H1 (cell line): ENCODE results near the gene SRSF3. TPM values are rescaled to one million over a fixed set of nuclear protein-coding genes. Genes with fewer than 3 reads are reported as not detected.
A peak's percentile ranks its signal among the peaks of the same experiment; 100 is the strongest.

Experiments
- CTCF ChIA-PET: fragments of 300-600 bp; sonication (Branson Sonifier 250); formaldehyde crosslinking; loops from one replicate; lab custom pipeline; 2021; ENCODE audit not compliant: partially characterized antibody; lab: Charles Lee
- POLR2A ChIA-PET: fragments of 300-600 bp; sonication (Branson Sonifier 250); formaldehyde crosslinking; loops from one replicate; lab custom pipeline; 2021; ENCODE audit warnings: inconsistent platforms; ENCODE audit not compliant: partially characterized antibody; lab: Charles Lee
- DNase-seq, 2 experiments: peaks; one replicate each; pipeline versions ENCODE4 v3.0.0 to v3.0.0-alpha.2; 2010 to 2022; ENCODE audit warnings: low spot score in 2 of 2, low read depth in 1 of 2, mixed read lengths in 1 of 2
- FAIRE-seq: peaks from 2 replicates; lab custom pipeline; 2011; peaks lifted over from hg19 to GRCh38; lab: Jason Lieb, UNC
- H2AFZ ChIP-seq: 2 replicates; pipeline ENCODE4 v1.8.1; 2012; ENCODE audit warnings: low read length, inconsistent platforms
- H2AK5ac ChIP-seq: 2 replicates; pipeline ENCODE4 v1.6.1; 2013; ENCODE audit warnings: low read depth, low read length
- H2BK120ac ChIP-seq: replicated peaks from 2 replicates; pipeline ENCODE3; 2013; ENCODE audit warnings: low read depth, low read length, inconsistent platforms
- H2BK12ac ChIP-seq: 2 replicates; pipeline ENCODE4 v1.6.1; 2013; ENCODE audit warnings: low read depth, low read length
- H2BK15ac ChIP-seq: 2 replicates; pipeline ENCODE4 v1.6.1; 2013; ENCODE audit warnings: low read length
- H2BK20ac ChIP-seq: 2 replicates; pipeline ENCODE4 v1.6.1; 2013; ENCODE audit warnings: low read length
- H2BK5ac ChIP-seq: 2 replicates; pipeline ENCODE4 v1.6.1; 2013; ENCODE audit warnings: low read depth, low read length
- H3K14ac ChIP-seq: 2 replicates; pipeline ENCODE4 v1.6.1; 2013; ENCODE audit warnings: inconsistent platforms; ENCODE audit not compliant: insufficient read length
- H3K18ac ChIP-seq: 2 replicates; pipeline ENCODE4 v1.6.1; 2013; ENCODE audit warnings: low read length; ENCODE audit errors: extremely low read depth
- H3K23ac ChIP-seq: 2 replicates; pipeline ENCODE4 v1.6.1; 2013; ENCODE audit warnings: inconsistent platforms; ENCODE audit not compliant: insufficient read length
- H3K23me2 ChIP-seq: 2 replicates; pipeline ENCODE4 v1.6.1; 2013; ENCODE audit warnings: low read depth, low read length
- H3K27ac ChIP-seq: 2 replicates; pipeline ENCODE4 v1.6.1; 2011; ENCODE audit warnings: low read depth, low read length, inconsistent platforms
- H3K27me3 ChIP-seq, 4 experiments: replicated peaks in 1 of 4; 1 replicate in 1 of 4; 2 replicates in 3 of 4; pipeline versions ENCODE4 v1.6.1 to v1.8.1; 2011 to 2013; ENCODE audit warnings: low read length in 3 of 4, mild to moderate bottlenecking in 3 of 4, inconsistent platforms in 2 of 4, mixed read lengths in 2 of 4, moderate library complexity in 1 of 4; ENCODE audit not compliant: control insufficient read depth in 3 of 4, insufficient read depth in 3 of 4; ENCODE audit errors: extremely low read depth in 1 of 4
- H3K36me3 ChIP-seq, 4 experiments: 2 replicates each; pipeline versions ENCODE4 v1.6.1 to v1.8.1; 2011 to 2013; ENCODE audit warnings: mild to moderate bottlenecking in 4 of 4, low read length in 3 of 4, moderate library complexity in 2 of 4, control low read depth in 1 of 4, inconsistent platforms in 1 of 4; ENCODE audit not compliant: insufficient read depth in 4 of 4, control insufficient read depth in 2 of 4
- H3K4ac ChIP-seq: replicated peaks from 2 replicates; pipeline ENCODE3; 2013; ENCODE audit warnings: low read length, low read depth, mixed read lengths, inconsistent platforms; ENCODE audit not compliant: insufficient read length
- H3K4me1 ChIP-seq, 4 experiments: replicated peaks in 1 of 4; 1 replicate in 1 of 4; 2 replicates in 3 of 4; pipeline versions ENCODE4 v1.6.1 to v1.8.1; 2011 to 2013; ENCODE audit warnings: low read length in 3 of 4, inconsistent platforms in 2 of 4, mixed read lengths in 1 of 4; ENCODE audit not compliant: insufficient read depth in 4 of 4, control insufficient read depth in 3 of 4
- H3K4me2 ChIP-seq, 2 experiments: 2 replicates each; pipeline versions ENCODE4 v1.6.1 to v1.8.1; 2011 to 2013; ENCODE audit warnings: low read depth in 2 of 2, low read length in 2 of 2, control low read depth in 1 of 2, inconsistent platforms in 1 of 2, mild to moderate bottlenecking in 1 of 2; ENCODE audit not compliant: insufficient read depth in 1 of 2
- H3K4me3 ChIP-seq, 4 experiments: fragments of 200-600, 300-600 bp in 1 of 4; sonication (generic), shearing (Covaris generic), sonication (Bioruptor Twin) in 1 of 4; 2 replicates each; pipeline versions ENCODE4 v1.5.1 to v1.8.1; 2011 to 2016; ENCODE audit warnings: low read length in 4 of 4, low read depth in 3 of 4, control low read depth in 2 of 4, inconsistent platforms in 2 of 4, mild to moderate bottlenecking in 2 of 4, mixed read lengths in 1 of 4, moderate library complexity in 1 of 4; ENCODE audit not compliant: insufficient read depth in 2 of 4; ENCODE audit errors: extremely low read depth in 1 of 4
- H3K56ac ChIP-seq: replicated peaks from 2 replicates; pipeline ENCODE3; 2013; ENCODE audit warnings: low read depth, mild to moderate bottlenecking, mixed read lengths, low read length, inconsistent platforms; ENCODE audit not compliant: insufficient read length
- H3K79me1 ChIP-seq: 2 replicates; pipeline ENCODE4 v1.6.1; 2013; ENCODE audit warnings: low read depth, low read length, control low read depth
- H3K79me2 ChIP-seq, 2 experiments: 2 replicates each; pipeline versions ENCODE4 v1.6.1 to v1.8.1; 2012 to 2013; ENCODE audit warnings: low read length in 2 of 2, mild to moderate bottlenecking in 2 of 2, inconsistent platforms in 1 of 2; ENCODE audit not compliant: insufficient read depth in 2 of 2, control insufficient read depth in 1 of 2
- H3K9ac ChIP-seq, 4 experiments: replicated peaks in 1 of 4; 1 replicate in 1 of 4; 2 replicates in 3 of 4; pipeline versions ENCODE4 v1.6.1 to v1.8.1; 2011 to 2013; ENCODE audit warnings: low read depth in 3 of 4, low read length in 3 of 4, control low read depth in 2 of 4, mild to moderate bottlenecking in 2 of 4, moderate library complexity in 2 of 4, inconsistent platforms in 1 of 4; ENCODE audit errors: extremely low read depth in 1 of 4
- H3K9me3 ChIP-seq, 2 experiments: 2 replicates each; pipeline versions ENCODE4 v1.6.1 to v1.8.1; 2012 to 2013; ENCODE audit warnings: mild to moderate bottlenecking in 2 of 2, moderate library complexity in 2 of 2, control low read depth in 1 of 2, inconsistent platforms in 1 of 2, low read depth in 1 of 2, low read length in 1 of 2, mixed read lengths in 1 of 2; ENCODE audit not compliant: insufficient read depth in 2 of 2
- H4K20me1 ChIP-seq, 2 experiments: replicated peaks in 1 of 2; 2 replicates each; pipeline versions ENCODE3 to v1.8.1; 2011 to 2013; ENCODE audit warnings: inconsistent platforms in 2 of 2, low read length in 2 of 2, mild to moderate bottlenecking in 1 of 2; ENCODE audit not compliant: insufficient read depth in 2 of 2, control insufficient read depth in 1 of 2
- H4K5ac ChIP-seq: 2 replicates; pipeline ENCODE4 v1.6.1; 2013; ENCODE audit warnings: low read length, low read depth, mixed read lengths, inconsistent platforms; ENCODE audit not compliant: insufficient read length
- H4K8ac ChIP-seq: 2 replicates; pipeline ENCODE4 v1.8.0; 2013; ENCODE audit warnings: mild to moderate bottlenecking, moderate library complexity, low read length, inconsistent platforms; ENCODE audit not compliant: insufficient read depth; ENCODE audit errors: extremely low read depth
- H4K91ac ChIP-seq: replicated peaks from 2 replicates; pipeline ENCODE3; 2013; ENCODE audit warnings: low read length, mixed read lengths, inconsistent platforms; ENCODE audit not compliant: insufficient read length
- CTCF ChIP-seq, 3 experiments: IDR thresholded peaks; 1 replicate in 2 of 3; 2 replicates in 1 of 3; pipeline versions ENCODE4 v1.5.1 to v1.6.1; 2011; ENCODE audit warnings: low read length in 3 of 3, mild to moderate bottlenecking in 3 of 3, inconsistent platforms in 2 of 3, low read depth in 1 of 3, moderate library complexity in 1 of 3; ENCODE audit not compliant: insufficient read depth in 1 of 3; ENCODE audit errors: control extremely low read depth in 1 of 3
- EP300 ChIP-seq, 2 experiments: IDR thresholded peaks; 1 replicate in 1 of 2; 2 replicates in 1 of 2; pipeline ENCODE4 v1.6.1; 2011 to 2012; ENCODE audit warnings: low read depth in 2 of 2, low read length in 2 of 2, mild to moderate bottlenecking in 2 of 2, borderline replicate concordance in 1 of 2, inconsistent platforms in 1 of 2, moderate library complexity in 1 of 2
- EZH2 ChIP-seq: fragments of 200-600 bp; sonication (generic); IDR thresholded peaks from 2 replicates; pipeline ENCODE4 v1.7.1; 2012; ENCODE audit warnings: low read depth, mild to moderate bottlenecking, moderate library complexity, low read length, inconsistent platforms; ENCODE audit not compliant: severe bottlenecking
- HDAC2 ChIP-seq, 2 experiments: fragments of 300-600 bp in 1 of 2; sonication (generic) in 1 of 2; IDR thresholded peaks; 2 replicates each; pipeline ENCODE4 v1.6.1; 2011 to 2012; ENCODE audit warnings: low read depth in 2 of 2, low read length in 2 of 2, mild to moderate bottlenecking in 2 of 2, moderate library complexity in 2 of 2, borderline replicate concordance in 1 of 2, inconsistent platforms in 1 of 2
- NRF1 ChIP-seq: IDR thresholded peaks from 2 replicates; pipeline ENCODE4 v1.6.1; 2011; ENCODE audit warnings: mild to moderate bottlenecking, low read depth, low read length, improper control_type of control experiment
- POLR2AphosphoS5 ChIP-seq: IDR thresholded peaks from 2 replicates; pipeline ENCODE4 v1.6.1; 2011; ENCODE audit warnings: low read depth, low read length
- RXRA ChIP-seq: IDR thresholded peaks from 2 replicates; pipeline ENCODE4 v1.6.1; 2011; ENCODE audit warnings: low read depth, mild to moderate bottlenecking, low read length, moderate library complexity; ENCODE audit not compliant: insufficient read depth
- SRF ChIP-seq: IDR thresholded peaks from 2 replicates; pipeline ENCODE4 v1.6.1; 2011; ENCODE audit warnings: mild to moderate bottlenecking, low read depth, low read length, moderate library complexity
- USF2 ChIP-seq: IDR thresholded peaks from 2 replicates; pipeline ENCODE4 v1.6.1; 2011; ENCODE audit warnings: low read length, improper control_type of control experiment
- WGBS, 2 experiments: shearing (Covaris generic) in 1 of 2; methylation state at CpG; one replicate each; pipeline versions ENCODE4 v1.1.6 to v1.1.7; 2013 to 2015; ENCODE audit warnings: low lambda C conversion rate in 2 of 2, mixed read lengths in 2 of 2, inconsistent platforms in 1 of 2, low coverage in 1 of 2, missing lambda C conversion rate in 1 of 2; ENCODE audit not compliant: insufficient replicate concordance in 2 of 2, insufficient coverage in 1 of 2, insufficient read length in 1 of 2; ENCODE audit errors: extremely low coverage in 1 of 2, missing lambda C conversion rate in 1 of 2; 5-methylcytosine and 5-hydroxymethylcytosine counted together
- polyA plus RNA-seq, 7 experiments: library from polyadenylated mRNA; depleted of rRNA in 3 of 7; stranded (reverse) in 5 of 7; unstranded in 2 of 7; fragments of >200 nt in 5 of 7; fragments of 200-250 nt in 2 of 7; gene quantifications; 1 replicate in 5 of 7; 2 replicates in 1 of 7; 4 replicates in 1 of 7; pipeline versions ENCODE4 v1.2.1 to v1.2.3, GENCODE V29; 2011 to 2013; ENCODE audit warnings: missing spikeins in 2 of 7, mixed read lengths in 2 of 7
- total RNA-seq: library from RNA; stranded (reverse); fragmentation: NEBNext Ultra II Directional; extraction: Animal tissue kit (Norgen Biotek cat#: 25700); gene quantifications from 2 replicates; pipeline ENCODE4 v1.2.1, GENCODE V29; 2021

SRSF3 gene
- total and polyA plus RNA-seq, 2 of the 8 experiments (the other 6 are each of a cell fraction or from before 2014, with no cell fraction given), result 471 to 689 TPM

GRCh38 chr6:36633915-36634314 is 39.8 kb downstream of the SRSF3 start:
- Histone ChIP-seq H2BK5ac (no peak overlapping the region), H3K9ac (no peak overlapping the region), H2BK15ac (no peak overlapping the region), H3K27me3 (no peaks in the 10 kb centered on the region), H3K79me1 (no peaks in the 10 kb centered on the region), H2AFZ (no peak overlapping the region), H4K5ac (no peak overlapping the region), H3K4me1 (peaks cover 0 to 4% (median 1%) of the 10 kb centered on the region in 4 experiments; a peak in 2 of 7 replicates), H3K14ac (no peak overlapping the region), H2BK20ac (peak overlapping the region; percentile 61; the same call in 1 of the 2 replicates), H2AK5ac (no peak overlapping the region), H3K4me2 (no peak overlapping the region), H3K27ac (no peak overlapping the region), H3K9me3 (no peaks in the 10 kb centered on the region), H4K91ac (no peak overlapping the region), H4K8ac (no peak overlapping the region), H3K56ac (no peak overlapping the region), H2BK12ac (no peak overlapping the region), H3K4ac (no peak overlapping the region), H4K20me1 (no peaks in the 10 kb centered on the region), H3K23ac (no peak overlapping the region), H3K4me3 (no peak overlapping the region), H3K18ac (no peak overlapping the region), H2BK120ac (no peak overlapping the region), H3K36me3 (no peaks in the 10 kb centered on the region), H3K23me2 (no peaks in the 10 kb centered on the region), H3K79me2 (no peaks in the 10 kb centered on the region)
- DNase-seq (no peak), FAIRE-seq (no peak)
- WGBS, 2 experiments, result 94% methylated on average over 9 of the region's 9 CpGs; no CpG with 5 or more reads in 1 of the 2 experiments
- CTCF ChIA-PET, result interaction anchor here (4.0 kb wide), 1 partner anchor 90 kb away, joined by 14 read pairs; no protein-coding TSS in a partner anchor
- POLR2A ChIA-PET, result interaction anchor here (1.3 to 1.4 kb wide), 2 partner anchors 36 to 49 kb away, joined by 3 read pairs; no protein-coding TSS in a partner anchor
- no peak for TF ChIP-seq EP300 (IDR thresholded peaks at IDR 0.05; ENCODE audit: borderline replicate concordance in 1 of 2, low read depth in 2 of 2, low read length in 2 of 2)
- no peak for TF ChIP-seq SRF
- TF ChIP-seq NRF1, result no peak
- no peak for TF ChIP-seq EZH2
- no peak for TF ChIP-seq RXRA
- TF ChIP-seq USF2, result no peak
- TF ChIP-seq CTCF (IDR thresholded peaks at IDR 0.05; ENCODE audit: control extremely low read depth in 1 of 3, insufficient read depth in 1 of 3, low read depth in 1 of 3, low read length in 3 of 3), result no peak
- no peak for TF ChIP-seq POLR2AphosphoS5
- no peak for TF ChIP-seq HDAC2 (IDR thresholded peaks at IDR 0.05; ENCODE audit: borderline replicate concordance in 1 of 2, low read depth in 2 of 2, low read length in 2 of 2)
